HG03060 (cell line): Measurements from ENCODE around the gene AHI1.

ENCODE experiments used
- ATAC-seq: cut with Tn5 transposase; IDR thresholded peaks from one replicate; pipeline ENCODE4 v1.9.1; 2021; ENCODE audit warnings: low read depth, moderate number of reproducible peaks; ENCODE audit not compliant: unreplicated experiment

The AHI1 gene

GRCh38 chr6:135306166-135306565 is 191.4 kb downstream of the AHI1 start:
- no peak for ATAC-seq

GRCh38 chr6:135305684-135306083 is 191.9 kb downstream of the AHI1 start:
- no peak for ATAC-seq

GRCh38 chr6:135304883-135305282 is 192.7 kb downstream of the AHI1 start:
- ATAC-seq, result no peak

DNA sequence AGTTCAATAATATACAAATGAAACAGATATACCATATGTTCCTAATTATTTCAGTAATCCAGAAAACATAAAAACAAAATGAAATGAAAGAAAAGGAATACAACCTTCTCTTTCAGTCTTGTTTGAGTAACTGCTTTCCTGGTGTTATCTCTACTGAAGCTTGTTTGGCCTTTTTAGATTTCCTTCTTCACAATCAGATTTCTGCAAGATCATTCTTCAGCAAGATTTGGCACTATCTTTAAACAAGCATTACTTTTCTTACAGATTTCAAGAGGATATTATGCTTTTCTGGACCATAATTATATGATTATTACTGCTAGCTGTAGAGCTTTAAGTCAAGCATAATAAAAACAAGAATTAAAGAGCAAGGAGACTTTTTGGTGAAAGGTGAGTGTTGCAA is 196.2 kb downstream of the AHI1 start:
- ATAC-seq, result no peak

DNA sequence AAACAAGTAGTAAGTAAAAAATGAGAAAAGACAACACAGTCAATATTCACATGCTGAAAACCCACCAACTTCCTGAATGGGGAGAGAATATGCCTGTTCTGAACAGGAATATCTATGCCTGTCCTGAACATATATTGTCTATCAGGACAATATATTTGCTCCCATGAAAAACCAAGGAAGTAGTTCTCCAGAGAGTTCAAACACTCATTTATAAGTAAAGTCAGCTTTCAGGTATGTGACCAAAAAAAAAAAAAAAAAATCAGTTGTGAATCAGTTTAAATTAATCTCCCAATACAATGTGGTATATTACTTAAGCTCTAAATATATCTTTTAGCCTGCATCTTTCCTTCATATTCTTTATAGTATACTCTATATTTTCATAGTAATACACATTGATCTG is 197.0 kb downstream of the AHI1 start:
- ATAC-seq, result no peak

DNA sequence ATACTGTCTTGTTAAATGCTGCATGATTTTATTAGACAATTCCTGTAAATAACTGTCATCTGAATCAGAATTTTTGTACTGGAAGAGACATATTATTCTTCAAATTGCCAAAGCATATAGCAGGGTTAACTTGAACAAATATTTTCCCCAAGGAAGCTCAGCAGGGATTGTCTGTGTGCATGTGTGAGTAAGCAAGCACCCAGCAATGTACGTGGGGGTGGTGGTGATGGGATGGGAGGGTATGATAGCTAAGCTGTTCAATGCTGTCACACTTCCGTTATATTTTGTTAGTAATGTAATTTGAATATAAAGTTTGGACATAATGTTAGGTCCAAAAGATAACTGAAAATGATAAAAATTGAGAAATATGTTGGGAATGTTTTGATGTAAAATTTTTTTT is 198.3 kb downstream of the AHI1 start:
- no peak for ATAC-seq

DNA sequence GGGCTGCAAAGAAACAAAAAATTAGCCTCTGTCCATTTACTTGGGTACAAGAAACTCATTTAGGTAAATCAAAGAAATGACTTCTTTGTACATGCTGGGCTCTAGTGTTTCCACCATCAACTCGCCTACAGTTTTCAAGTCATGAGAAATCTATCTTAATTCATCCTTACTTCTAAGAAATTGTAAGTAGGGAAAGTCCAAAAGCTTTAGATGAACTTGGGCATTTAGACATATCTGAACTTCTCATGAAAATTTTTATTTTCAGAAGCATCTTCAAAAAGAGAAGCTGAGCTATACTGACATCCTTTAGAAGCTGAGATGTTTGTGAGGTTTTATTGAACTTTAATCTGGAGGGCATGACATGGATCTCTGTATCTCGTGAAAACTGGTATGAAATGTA is 199.1 kb downstream of the AHI1 start:
- no peak for ATAC-seq

DNA sequence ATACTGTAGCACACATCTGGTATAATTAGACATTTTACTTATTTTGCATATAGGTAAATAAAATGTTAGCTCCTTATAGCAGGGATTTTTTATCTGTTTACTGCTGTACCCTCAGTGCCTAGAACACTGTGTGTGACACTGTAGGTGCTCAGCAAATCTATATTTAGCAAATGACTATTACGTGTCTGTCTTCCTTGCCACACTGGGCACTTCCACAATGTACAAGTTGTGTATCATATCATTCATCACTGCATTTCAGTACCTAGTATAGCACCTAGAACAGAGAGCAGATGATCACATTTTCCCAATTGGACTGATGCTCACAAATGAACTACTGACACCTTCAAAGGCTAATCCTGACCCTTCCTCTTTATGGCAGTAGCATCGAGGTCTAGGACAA is 200.8 kb downstream of the AHI1 start:
- ATAC-seq, result no peak

GRCh38 chr6:135295085-135295484 is 202.5 kb downstream of the AHI1 start:
- no peak for ATAC-seq

DNA sequence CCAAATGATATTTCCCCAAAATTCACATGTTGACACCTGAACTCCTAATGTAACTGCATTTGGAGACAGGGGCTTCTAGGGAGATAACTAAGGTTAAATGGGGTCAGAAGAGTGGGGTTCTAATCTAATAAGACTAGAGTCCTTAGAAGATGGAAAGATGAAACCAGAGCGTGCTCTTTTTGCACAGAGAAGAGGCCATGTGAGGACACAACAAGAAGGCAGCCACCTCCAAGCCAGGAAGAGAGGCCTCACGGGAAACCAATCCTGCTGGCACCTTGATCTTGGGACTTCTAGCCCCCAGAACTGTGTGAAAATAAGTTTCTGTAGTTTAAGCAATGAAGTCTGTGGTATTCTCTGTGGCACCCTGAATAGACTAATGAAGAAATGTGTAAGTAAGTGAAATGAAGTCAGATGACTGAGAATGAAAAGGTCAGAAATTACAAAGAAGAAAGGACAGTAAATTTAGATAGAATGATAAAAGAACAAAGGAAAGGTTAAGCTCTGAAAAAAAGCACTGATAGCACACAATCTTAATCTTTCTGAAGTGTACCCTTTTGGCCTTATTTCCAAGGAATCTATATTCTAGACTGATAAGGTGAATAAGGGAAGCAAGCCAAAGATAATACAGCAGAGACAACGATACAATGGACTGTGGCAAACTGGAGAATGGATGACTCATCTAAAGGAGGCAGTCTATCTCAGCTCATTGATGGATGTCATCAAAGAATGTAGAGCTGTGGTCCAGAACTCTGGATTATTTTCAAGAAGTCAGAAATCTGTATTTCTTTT is 206.1 kb downstream of the AHI1 start:
- no peak for ATAC-seq

- no peak for ATAC-seq
These were observed 207.7 kb downstream of the AHI1 start for GRCh38 chr6:135289816-135290215.

GRCh38 chr6:135286962-135287538 is 210.5 kb downstream of the AHI1 start:
- no peak for ATAC-seq

DNA sequence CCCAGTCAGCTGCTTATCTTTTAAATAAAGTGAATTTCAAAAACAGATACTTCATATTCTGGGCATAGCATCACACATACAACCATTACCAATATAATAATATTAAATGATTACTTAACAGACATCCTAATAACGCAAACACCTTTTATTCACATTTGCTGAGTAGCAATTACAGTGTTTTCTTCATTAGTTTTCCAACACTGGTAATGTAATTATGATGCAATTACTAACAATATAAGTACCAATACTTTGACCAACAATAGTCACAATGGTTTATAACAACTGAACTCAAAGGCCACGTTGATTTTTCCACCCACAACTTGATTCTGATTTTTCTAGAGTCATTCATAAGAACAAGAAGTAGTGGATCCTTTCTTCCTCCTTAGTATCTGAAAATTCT is 212.4 kb downstream of the AHI1 start:
- ATAC-seq, result no peak

GRCh38 chr6:135283926-135284325 is 213.6 kb downstream of the AHI1 start:
- ATAC-seq, result no peak

GRCh38 chr6:135282395-135282794 is 215.1 kb downstream of the AHI1 start:
- ATAC-seq, result no peak

DNA sequence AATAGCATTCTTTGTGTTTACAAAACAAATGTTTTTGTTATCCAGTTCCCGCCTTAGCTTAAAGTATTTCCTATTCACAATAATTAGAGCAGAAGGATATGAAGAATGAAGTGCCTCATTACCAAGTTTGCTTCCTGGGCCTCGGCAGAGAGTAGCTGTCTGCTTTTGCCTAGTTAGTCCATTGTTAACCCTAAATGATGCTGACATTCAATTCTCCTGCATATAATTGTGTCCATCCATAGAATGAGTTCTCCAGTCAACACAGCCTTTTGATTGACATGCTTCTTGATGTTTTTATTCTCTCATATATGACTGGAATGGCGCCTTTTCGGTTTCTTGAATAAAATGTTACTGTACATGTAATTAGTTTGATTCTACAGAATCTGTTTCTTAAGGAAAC is 215.6 kb downstream of the AHI1 start:
- no peak for ATAC-seq

DNA sequence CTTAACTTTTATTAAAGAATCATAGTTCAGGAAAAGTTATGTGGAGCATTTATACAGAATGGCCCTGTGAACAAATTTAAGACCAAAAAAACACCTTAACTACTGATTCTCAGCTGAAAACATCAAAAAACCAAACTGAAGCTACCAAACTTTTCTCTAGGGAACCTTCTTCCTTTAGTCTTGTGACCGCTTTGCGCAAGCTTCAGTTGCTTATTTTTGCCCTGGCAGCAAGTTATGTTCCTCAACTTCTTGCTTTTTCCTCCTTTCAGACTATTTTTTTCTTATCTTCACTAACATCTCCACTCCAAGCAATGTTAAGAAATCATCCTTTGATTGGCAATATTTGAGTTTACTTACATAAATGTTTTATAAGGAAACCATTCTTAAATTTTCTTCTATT is 216.3 kb downstream of the AHI1 start:
- no peak for ATAC-seq

GRCh38 chr6:135280375-135281136 is 217.0 kb downstream of the AHI1 start:
- ATAC-seq, result no peak

- no peak for ATAC-seq
These were observed 220.1 kb downstream of the AHI1 start for GRCh38 chr6:135277422-135277821.

- ATAC-seq, result no peak
These were observed 222.8 kb downstream of the AHI1 start for GRCh38 chr6:135274561-135275293.

DNA sequence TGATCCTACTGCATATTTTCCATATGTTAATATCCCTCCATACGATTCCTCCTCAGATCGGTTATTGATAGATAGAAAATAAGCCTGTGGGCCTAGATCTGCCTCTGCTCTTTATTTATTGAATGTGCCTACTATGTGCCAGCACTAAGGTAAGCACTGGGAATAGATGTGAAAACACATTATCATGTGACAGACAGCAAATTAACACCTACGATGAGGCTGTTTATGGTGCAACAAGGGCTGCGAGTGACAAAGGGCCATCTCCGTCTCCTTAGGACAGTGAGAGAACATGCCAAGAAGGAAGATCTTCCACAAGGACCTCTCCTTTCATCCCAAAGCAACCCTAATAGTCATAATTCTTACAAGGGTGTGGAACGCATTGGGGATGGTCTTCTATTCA is 225.9 kb downstream of the AHI1 start:
- no peak for ATAC-seq
